Uterus (tissue), 2 donors: ENCODE data around the gene RPL41.

Experiments used
- POLR2A ChIP-seq, 2 donors: fragments of 450-650 bp; IDR thresholded peaks; one replicate each; pipeline ENCODE4 v1.6.1; 2016; ENCODE audit warnings: antibody characterized with exemption in 2 of 2, mild to moderate bottlenecking in 1 of 2, moderate library complexity in 1 of 2
- TF ChIP-seq, protein P1 (sequence below), 4 experiments: fragments of 200-600 bp in 2 of 4; fragments of 450-650 bp in 2 of 4; sonication (generic) in 2 of 4; IDR thresholded peaks; one replicate each; pipeline ENCODE4 v1.5.1; 2016 to 2019; ENCODE audit warnings: antibody characterized with exemption in 4 of 4, mild to moderate bottlenecking in 2 of 4, moderate library complexity in 1 of 4

- TF ChIP-seq, protein P1, sequence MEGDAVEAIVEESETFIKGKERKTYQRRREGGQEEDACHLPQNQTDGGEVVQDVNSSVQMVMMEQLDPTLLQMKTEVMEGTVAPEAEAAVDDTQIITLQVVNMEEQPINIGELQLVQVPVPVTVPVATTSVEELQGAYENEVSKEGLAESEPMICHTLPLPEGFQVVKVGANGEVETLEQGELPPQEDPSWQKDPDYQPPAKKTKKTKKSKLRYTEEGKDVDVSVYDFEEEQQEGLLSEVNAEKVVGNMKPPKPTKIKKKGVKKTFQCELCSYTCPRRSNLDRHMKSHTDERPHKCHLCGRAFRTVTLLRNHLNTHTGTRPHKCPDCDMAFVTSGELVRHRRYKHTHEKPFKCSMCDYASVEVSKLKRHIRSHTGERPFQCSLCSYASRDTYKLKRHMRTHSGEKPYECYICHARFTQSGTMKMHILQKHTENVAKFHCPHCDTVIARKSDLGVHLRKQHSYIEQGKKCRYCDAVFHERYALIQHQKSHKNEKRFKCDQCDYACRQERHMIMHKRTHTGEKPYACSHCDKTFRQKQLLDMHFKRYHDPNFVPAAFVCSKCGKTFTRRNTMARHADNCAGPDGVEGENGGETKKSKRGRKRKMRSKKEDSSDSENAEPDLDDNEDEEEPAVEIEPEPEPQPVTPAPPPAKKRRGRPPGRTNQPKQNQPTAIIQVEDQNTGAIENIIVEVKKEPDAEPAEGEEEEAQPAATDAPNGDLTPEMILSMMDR (IDR thresholded peaks at IDR 0.05): no peak
- no peak for TF ChIP-seq POLR2A (IDR thresholded peaks at IDR 0.05)
These were observed 5.9 kb upstream of the RPL41 start for GRCh38 chr12:56110571-56110970.
